Measurements from ENCODE around the gene LRRC66. TPM values are rescaled to one million over a fixed set of nuclear protein-coding genes. Genes with fewer than 3 reads are reported as not detected.

The LRRC66 gene, protein sequence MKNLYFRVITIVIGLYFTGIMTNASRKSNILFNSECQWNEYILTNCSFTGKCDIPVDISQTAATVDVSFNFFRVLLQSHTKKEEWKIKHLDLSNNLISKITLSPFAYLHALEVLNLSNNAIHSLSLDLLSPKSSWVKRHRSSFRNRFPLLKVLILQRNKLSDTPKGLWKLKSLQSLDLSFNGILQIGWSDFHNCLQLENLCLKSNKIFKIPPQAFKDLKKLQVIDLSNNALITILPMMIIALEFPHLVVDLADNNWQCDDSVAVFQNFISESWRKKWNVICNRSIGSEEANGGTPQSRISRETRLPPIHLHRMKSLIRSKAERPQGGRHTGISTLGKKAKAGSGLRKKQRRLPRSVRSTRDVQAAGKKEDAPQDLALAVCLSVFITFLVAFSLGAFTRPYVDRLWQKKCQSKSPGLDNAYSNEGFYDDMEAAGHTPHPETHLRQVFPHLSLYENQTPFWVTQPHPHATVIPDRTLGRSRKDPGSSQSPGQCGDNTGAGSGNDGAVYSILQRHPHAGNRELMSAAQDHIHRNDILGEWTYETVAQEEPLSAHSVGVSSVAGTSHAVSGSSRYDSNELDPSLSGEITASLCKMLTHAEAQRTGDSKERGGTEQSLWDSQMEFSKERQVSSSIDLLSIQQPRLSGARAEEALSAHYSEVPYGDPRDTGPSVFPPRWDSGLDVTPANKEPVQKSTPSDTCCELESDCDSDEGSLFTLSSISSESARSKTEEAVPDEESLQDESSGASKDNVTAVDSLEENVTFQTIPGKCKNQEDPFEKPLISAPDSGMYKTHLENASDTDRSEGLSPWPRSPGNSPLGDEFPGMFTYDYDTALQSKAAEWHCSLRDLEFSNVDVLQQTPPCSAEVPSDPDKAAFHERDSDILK
- 0.89 and 0.91 TPM in 2 replicates for total RNA-seq

DNA sequence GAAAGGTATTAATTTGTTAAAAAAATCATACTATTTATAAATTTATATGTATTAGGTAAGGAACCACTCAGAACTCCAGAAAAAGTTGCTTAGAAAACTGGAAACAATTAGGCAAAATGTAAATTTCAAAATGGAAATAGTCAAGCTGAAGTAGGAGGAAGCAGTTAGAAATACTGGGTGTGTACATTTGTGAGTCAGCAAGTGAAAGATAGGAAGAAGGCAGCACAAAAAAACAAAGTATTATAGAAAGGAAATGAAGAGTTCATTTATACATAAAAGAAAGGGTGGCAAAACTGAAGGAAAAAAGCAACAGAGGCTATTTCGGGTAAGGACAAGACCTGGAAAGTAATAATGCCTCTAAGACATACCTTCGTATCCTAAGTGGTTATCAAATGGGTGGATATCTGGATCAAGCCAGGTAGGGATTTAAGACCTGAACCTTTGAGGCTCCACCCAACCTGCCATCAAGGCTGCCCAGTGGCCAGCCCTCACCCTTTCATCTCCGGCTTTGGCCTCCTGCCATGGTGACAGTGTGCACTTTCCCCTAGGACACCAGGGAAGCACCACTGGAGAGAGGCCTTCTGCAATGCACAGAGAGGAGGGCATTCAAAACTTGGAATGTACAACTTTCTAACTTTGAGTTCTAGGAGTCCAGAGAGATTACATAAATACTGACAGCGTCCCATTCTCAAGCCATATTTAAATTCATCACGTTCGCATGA is at the start of gene LRRC66:
LRRC66 (minus strand) TSS at position 428 of the 722 bp plus-strand sequence. CDS start 2,750 bp downstream, outside the sequence.

DNA sequence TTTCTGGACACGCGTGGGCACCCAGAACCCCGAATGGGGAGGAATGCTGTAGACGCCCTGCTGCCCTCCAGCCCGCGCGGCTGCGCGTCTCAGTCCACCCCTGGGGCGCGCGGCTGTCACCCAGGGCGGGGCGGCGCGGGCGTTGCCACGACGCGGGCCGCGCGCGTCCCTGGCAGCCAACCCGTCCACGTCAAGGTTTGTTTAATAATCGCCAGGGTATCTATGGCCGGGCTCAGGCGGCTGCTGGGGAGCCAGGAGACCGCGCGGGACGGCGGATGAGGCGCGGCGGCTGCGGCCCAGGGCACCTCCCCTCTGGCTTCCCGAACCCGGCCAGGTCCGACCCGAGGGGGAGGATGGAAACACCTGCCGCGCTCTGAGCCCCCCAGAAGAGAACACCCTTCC is 31.1 kb upstream of the LRRC66 start, which contains the start of gene SPATA18:
SPATA18 (plus strand) TSS at position 92 of the 402 bp plus-strand sequence. CDS start 401 bp downstream, outside the sequence.

DNA sequence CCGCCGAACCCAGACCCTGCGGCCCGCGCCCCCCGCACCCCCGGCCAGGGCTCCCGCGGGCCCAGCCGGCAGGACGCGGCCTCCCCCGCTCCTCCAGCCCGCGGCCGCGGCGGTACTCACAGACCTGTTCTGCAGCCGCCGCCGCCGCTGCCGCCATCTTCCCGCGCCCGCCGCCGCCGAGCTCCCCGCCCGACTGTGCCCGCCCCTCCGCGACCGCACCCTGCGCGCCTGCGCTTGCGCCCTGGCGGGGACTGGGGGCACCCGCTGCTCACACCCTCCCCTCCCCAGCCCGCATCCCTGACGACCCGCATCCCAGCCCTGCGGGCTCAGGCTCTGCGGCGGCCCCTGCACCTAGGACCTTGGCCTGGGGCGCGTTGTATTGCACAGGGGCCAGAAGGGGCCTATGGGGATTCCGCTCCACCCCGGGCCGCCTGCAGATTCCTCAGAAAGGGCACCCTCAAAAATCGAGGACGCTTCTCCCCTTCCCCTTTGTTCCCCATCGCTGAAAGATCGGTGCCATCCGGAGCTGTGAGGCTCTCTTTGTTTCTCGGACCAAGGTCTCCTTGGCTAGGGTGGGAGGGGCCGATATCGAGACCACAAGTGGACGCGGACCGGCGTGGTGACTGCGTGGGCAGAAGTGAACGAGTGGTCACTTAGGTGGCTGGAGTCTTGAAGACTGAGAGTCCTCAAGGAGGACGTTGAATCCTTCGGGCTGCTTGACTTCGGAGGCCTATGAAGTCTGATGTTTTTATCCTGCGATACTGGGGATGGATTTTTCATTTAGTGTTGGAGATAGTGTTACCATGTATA is 18.1 kb upstream of the LRRC66 start, which contains the start of gene SGCB:
SGCB (minus strand) TSS at position 197 of the 810 bp plus-strand sequence; CDS start at position 157, 40 bp downstream.

Other genes starting within 250 kb of the LRRC66 start
- 61.2 and 65.4 TPM in 2 replicates for gene DCUN1D4, start 177.2 kb downstream of the LRRC66 start, total RNA-seq
- 71.0 and 85.7 TPM in 2 replicates for gene SGCB, start 17.9 kb upstream of the LRRC66 start, total RNA-seq
- 15.6 and 32.6 TPM in 2 replicates for gene SPATA18, start 30.9 kb upstream of the LRRC66 start, total RNA-seq